HG03060 (cell line): ENCODE data around the gene CFAP20.

ENCODE experiments used
- ATAC-seq: cut with Tn5 transposase; IDR thresholded peaks from one replicate; pipeline ENCODE4 v1.9.1; 2021; ENCODE audit warnings: low read depth, moderate number of reproducible peaks; ENCODE audit not compliant: unreplicated experiment

CFAP20 gene

GRCh38 chr16:58129097-58129936 lies at the start of gene CFAP20:
Gene CFAP20, minus strand, starts transcription at chr16:58129381. Its CDS starts 266 bp downstream, at chr16:58129115.
- peak; percentile 75 for ATAC-seq

- ATAC-seq: no peak
Measured at GRCh38 chr16:58177353-58177710, 48.2 kb upstream of the CFAP20 start.

- ATAC-seq: no peak
Measured at GRCh38 chr16:58176608-58177352, 47.6 kb upstream of the CFAP20 start.

- ATAC-seq: no peak
Measured at GRCh38 chr16:58170223-58170622, 41.0 kb upstream of the CFAP20 start.

- ATAC-seq: no peak
Measured at GRCh38 chr16:58160855-58161254, 31.7 kb upstream of the CFAP20 start.

GRCh38 chr16:58158725-58159124 lies 29.5 kb upstream of the CFAP20 start:
- no peak for ATAC-seq

- ATAC-seq: no peak
Measured at GRCh38 chr16:58157951-58158540, 28.9 kb upstream of the CFAP20 start.

- no peak for ATAC-seq
Measured at GRCh38 chr16:58157239-58157638, 28.1 kb upstream of the CFAP20 start.

GRCh38 chr16:58155839-58156238 lies 26.7 kb upstream of the CFAP20 start:
- no peak for ATAC-seq

- ATAC-seq: no peak
Measured at GRCh38 chr16:58154345-58154744, 25.2 kb upstream of the CFAP20 start.

GRCh38 chr16:58152246-58152868 lies 23.2 kb upstream of the CFAP20 start:
- no peak for ATAC-seq

GRCh38 chr16:58148526-58148925 lies 19.3 kb upstream of the CFAP20 start:
- no peak for ATAC-seq

GRCh38 chr16:58148099-58148498 lies 18.9 kb upstream of the CFAP20 start:
- no peak for ATAC-seq

GRCh38 chr16:58138852-58139251 lies 9.7 kb upstream of the CFAP20 start:
- no peak for ATAC-seq

GRCh38 chr16:58137581-58137980 lies 8.4 kb upstream of the CFAP20 start:
- no peak for ATAC-seq

- no peak for ATAC-seq
Measured at GRCh38 chr16:58128711-58129096, 477 bp downstream of the CFAP20 start.

- no peak for ATAC-seq
Measured at GRCh38 chr16:58128181-58128631, 975 bp downstream of the CFAP20 start.

- ATAC-seq: no peak
Measured at GRCh38 chr16:58127634-58128033, 1.5 kb downstream of the CFAP20 start.

GRCh38 chr16:58127033-58127556 lies 2.1 kb downstream of the CFAP20 start:
- no peak for ATAC-seq

GRCh38 chr16:58126451-58126961 lies 2.7 kb downstream of the CFAP20 start:
- ATAC-seq: no peak
